ENCODE measurements around the gene PPM1F. TPM values are rescaled to one million over a fixed set of nuclear protein-coding genes. Genes with fewer than 3 reads are reported as not detected.

The PPM1F gene
- 19.5 TPM for polyA plus RNA-seq (2012; ENCODE audit: insufficient read depth, insufficient read length)

- DNase-seq (ENCODE audit: low read depth, low spot score): peak; percentile 46
- H3K4me3 ChIP-seq (ENCODE audit: low read length): peak within 1 kb of the TSS; percentile 69
Observed at GRCh38 chr22:21952586-21953571, at the start of gene PPM1F. TSS of gene PPM1F (minus strand) at chr22:21952848. CDS start at chr22:21946048, 6,800 bp downstream.

DNA sequence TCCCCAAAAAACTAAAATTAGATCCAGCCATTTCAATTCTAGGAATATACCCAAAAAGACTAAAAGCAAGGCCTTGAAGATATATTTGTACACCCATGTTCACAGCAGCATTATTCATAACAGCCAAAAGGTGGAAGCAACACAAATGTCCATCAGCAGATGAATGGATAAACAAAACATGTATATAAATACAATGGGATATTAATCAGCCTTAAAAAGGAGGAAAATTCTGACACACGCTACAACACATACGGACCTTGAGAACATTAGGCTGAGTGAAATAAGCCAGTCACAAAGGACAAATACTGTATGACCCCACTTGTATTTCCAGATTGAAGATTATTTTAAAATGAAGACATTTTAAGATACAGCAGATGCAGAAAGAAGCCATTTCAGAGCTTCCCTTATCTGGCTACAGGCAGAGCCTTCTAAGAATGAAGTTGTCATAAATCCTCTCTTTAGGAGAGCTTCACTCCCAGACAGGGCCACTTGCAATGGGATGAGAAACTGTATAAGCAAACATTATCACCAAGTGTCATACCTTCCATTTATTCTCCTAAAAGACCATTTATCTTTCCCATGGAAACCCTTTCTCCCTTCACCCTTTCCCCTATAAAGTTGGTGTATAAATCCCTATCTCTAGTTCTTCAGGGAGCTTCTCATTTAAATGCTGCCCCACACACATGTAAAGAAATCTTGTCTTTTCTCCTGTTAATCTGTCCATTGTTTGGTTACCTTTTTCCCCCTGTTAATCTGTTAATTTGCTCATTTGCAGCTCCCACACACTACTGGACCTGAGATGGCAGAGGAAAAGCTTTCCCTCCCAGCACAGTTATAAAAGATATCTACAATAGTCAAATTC lies 49.2 kb upstream of the PPM1F start:
- DNase-seq (ENCODE audit: low read depth, low spot score): no peak
- no peak overlapping the region for H3K4me3 ChIP-seq (ENCODE audit: low read length)

- DNase-seq (ENCODE audit: low read depth, low spot score): no peak
- no peak overlapping the region for H3K4me3 ChIP-seq (ENCODE audit: low read length)
Observed at GRCh38 chr22:21998595-21999247, 46.1 kb upstream of the PPM1F start.

DNA sequence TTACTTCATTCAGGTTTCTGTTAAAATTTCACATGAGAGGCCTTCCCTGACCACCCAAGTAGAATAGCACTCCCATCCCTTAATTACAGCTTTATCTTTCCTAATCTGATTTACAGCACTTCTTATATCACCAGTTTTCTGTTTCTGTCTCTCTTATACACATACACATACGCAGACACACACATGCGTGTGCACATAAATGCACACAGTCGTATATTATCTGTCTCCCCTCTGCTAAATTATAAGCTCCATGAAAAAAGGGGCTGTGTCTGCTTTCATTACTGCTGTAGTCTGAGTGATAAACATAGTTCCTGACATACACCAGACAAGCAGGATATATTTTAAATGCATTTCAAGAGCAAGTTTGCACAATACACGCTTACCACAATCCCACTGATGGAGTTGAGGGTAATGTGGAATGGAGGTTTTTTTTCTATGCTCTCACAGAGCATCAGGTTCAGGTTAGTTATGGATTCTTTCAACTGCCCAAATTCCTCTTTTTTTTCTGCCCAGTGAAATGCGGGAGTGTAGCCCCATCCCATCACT lies 43.6 kb upstream of the PPM1F start:
- H3K4me3 ChIP-seq (ENCODE audit: low read length): no peak overlapping the region
- no peak for DNase-seq (ENCODE audit: low read depth, low spot score)

DNA sequence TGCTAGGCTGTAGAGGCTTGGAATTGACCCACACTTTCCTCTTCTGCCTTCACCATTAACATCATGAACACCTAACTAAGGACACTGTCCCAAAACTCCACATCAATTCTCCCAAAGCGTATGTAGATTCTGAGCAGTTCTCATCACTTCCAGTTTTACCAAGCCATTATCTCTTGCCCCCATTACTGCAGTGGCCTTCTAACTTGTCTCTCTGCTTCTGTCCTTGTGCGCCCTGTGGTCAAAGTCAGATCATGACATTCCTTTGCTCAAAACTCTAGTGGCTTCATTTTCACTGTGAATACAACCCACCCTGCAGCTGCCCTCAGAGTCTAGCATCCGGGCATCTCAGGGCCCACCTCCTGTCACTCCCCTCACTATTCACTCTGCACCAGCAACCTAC lies 43.0 kb upstream of the PPM1F start:
- no peak for DNase-seq (ENCODE audit: low read depth, low spot score)
- no peak overlapping the region for H3K4me3 ChIP-seq (ENCODE audit: low read length)

DNA sequence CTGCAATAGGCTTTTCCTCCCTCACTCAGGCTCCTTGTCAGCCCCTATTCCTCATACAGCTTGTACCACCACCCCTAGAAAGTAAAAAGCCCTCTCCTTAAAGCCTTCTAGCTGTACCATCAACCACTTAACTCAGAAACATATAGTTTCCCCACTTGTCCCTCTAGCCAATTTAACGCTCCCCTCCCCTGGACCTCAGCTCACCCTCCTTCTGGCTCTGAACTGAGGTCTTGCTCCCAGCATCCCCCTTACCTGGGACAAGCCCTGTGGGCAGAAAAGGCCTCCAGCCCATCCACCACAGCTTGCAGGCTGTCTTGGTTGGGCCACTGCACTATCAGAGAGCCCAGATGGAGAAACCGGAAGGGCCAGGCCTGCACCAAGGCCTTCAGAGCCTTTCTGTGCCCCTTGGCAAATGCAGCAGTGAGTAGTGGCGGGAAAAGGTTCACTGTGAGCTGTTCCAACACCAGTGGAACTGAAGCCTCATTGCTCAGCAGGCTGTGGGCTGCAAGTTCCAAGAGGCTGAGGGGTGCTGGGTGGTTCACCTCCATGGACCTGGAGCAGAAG lies 42.3 kb upstream of the PPM1F start:
- H3K4me3 ChIP-seq (ENCODE audit: low read length): no peak overlapping the region
- DNase-seq (ENCODE audit: low read depth, low spot score): no peak

DNA sequence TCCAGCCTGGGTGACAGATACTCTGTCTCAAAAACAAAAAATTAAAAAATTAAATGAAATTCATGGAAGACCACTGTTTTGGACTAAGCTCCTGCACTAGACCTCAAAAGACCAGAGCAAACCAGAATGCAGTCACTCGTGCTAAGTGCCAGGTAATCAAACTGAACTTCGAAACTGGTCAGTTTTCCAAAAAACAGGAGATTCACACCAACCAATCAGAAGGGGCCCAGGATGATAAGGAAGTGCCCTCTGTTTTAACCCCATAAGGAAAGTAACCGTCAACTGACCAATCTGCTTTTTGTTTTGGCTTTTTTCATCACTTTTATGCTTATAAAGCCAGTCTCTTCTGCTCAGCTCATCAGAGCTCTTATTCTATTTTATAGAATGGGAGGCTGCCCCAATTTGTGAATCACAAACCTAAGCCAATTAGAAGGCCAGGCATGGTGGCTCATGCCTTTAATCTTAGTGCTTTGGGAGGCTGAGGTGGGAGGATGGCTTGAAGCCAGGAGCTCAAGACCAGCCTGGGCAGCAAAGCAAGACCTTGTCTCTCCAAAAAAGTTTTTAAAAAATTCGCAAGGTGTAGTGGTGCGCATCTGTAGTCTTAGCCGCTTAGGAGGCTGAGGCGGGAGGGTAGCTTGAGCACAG lies 40.1 kb upstream of the PPM1F start:
- no peak for DNase-seq (ENCODE audit: low read depth, low spot score)
- no peak overlapping the region for H3K4me3 ChIP-seq (ENCODE audit: low read length)

DNA sequence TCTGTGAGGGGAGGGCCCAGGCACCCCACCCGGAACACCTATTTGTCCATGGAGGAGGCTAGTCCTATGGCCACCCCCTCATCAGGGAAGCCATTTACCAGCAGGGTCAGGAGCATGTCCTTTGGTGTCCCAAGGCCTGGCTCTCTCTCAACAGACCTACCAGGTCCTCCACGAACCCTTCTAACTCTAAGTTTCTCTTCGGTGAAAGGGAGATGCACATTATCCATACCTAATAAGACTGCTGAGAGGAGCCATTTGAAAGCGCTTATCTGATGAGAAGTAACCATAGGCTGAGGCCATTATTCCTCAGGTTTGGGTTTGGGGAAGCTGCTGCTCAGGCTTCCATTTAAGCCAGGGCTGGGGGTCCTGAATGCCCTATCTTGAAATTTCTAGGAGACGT lies 39.1 kb upstream of the PPM1F start:
- DNase-seq (ENCODE audit: low read depth, low spot score): no peak
- no peak overlapping the region for H3K4me3 ChIP-seq (ENCODE audit: low read length)

DNA sequence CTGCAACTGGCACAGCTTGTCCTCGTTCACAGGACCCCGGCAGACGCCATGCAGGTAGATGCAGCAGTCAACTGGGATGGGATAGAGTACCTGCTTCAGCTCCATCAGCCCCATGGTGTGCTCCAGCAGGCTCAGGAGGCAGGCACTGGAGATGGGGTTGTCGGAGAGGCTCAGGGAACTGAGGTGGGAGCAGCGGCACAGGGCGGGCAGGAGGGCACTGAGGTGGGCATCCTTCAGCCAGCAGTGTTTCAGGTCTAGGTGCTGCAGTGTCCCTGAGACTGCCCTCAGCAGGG lies 38.6 kb upstream of the PPM1F start:
- H3K4me3 ChIP-seq (ENCODE audit: low read length): no peak overlapping the region
- DNase-seq (ENCODE audit: low read depth, low spot score): no peak

GRCh38 chr22:21990445-21991303 lies 38.0 kb upstream of the PPM1F start:
- no peak overlapping the region for H3K4me3 ChIP-seq (ENCODE audit: low read length)
- no peak for DNase-seq (ENCODE audit: low read depth, low spot score)

- H3K4me3 ChIP-seq (ENCODE audit: low read length): no peak overlapping the region
- no peak for DNase-seq (ENCODE audit: low read depth, low spot score)
Observed at GRCh38 chr22:21989049-21989448, 36.4 kb upstream of the PPM1F start.

DNA sequence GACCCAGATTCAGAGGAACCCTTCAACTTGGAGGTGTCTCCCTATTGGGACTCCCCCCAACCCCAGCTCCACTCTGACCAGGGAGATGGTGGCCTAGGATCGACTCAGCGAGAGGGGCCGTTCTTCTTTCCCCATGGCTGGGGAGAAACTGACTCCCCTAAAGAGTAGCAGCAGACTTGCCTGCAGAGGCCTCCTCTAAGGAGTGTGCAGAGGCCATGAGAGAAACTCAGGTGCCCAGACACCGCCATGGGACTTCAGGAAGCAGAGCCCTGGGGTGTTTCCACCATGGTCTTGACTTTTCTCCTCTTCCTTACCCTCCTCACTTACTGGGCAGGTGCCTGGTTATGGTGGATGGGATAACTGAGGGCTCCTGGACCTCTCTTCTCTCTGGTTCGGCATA lies 32.6 kb upstream of the PPM1F start:
- DNase-seq (ENCODE audit: low read depth, low spot score): no peak
- H3K4me3 ChIP-seq (ENCODE audit: low read length): no peak overlapping the region

GRCh38 chr22:21984793-21985192 lies 32.1 kb upstream of the PPM1F start:
- no peak overlapping the region for H3K4me3 ChIP-seq (ENCODE audit: low read length)
- no peak for DNase-seq (ENCODE audit: low read depth, low spot score)

DNA sequence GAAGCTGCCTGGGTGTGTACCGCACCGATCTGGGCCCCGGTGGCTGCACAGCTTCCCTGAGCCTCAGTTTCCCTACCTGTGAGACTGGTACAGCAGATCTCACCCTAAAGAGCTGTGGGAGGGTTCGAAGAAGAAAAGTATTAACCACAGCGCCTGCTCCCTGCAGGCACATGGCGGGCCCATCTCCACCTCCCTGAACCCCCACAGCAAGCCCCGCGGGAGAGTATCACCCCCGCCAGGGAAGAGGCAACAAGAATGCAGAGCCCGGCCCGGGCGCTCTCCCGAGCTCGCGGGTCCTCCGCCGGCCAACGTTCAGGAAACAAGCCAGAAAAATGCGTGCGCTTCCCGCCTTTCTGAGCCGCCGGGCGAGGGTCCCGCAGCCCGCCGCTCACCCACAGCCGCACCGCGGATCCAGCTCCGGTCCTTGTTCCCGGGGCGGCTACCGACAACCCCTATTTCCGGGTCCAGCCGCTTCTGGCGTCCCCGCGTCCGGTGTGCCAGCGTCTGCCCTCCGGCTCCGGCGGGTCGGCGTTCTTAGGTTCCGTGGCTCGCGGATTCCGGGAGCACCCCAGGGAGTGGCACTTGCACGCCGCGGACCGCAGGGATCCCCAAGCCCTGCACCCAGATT lies 29.8 kb upstream of the PPM1F start, which contains the start of gene TOP3B:
TSS of gene TOP3B (minus strand) at position 450 of the 628 bp plus-strand sequence. CDS start 7,078 bp downstream, outside the sequence.
- peak; percentile 74 for DNase-seq (ENCODE audit: low read depth, low spot score)
- peak within 1 kb of the TSS; percentile 96 for H3K4me3 ChIP-seq (ENCODE audit: low read length)

- no peak for DNase-seq (ENCODE audit: low read depth, low spot score)
- peak overlapping the region; percentile 96 for H3K4me3 ChIP-seq (ENCODE audit: low read length)
Observed at GRCh38 chr22:21981874-21982273, 29.2 kb upstream of the PPM1F start.

GRCh38 chr22:21980547-21980946 lies 27.9 kb upstream of the PPM1F start:
- DNase-seq (ENCODE audit: low read depth, low spot score): no peak
- H3K4me3 ChIP-seq (ENCODE audit: low read length): no peak overlapping the region
